Measurements from ENCODE around the gene TRIP10.

DNA sequence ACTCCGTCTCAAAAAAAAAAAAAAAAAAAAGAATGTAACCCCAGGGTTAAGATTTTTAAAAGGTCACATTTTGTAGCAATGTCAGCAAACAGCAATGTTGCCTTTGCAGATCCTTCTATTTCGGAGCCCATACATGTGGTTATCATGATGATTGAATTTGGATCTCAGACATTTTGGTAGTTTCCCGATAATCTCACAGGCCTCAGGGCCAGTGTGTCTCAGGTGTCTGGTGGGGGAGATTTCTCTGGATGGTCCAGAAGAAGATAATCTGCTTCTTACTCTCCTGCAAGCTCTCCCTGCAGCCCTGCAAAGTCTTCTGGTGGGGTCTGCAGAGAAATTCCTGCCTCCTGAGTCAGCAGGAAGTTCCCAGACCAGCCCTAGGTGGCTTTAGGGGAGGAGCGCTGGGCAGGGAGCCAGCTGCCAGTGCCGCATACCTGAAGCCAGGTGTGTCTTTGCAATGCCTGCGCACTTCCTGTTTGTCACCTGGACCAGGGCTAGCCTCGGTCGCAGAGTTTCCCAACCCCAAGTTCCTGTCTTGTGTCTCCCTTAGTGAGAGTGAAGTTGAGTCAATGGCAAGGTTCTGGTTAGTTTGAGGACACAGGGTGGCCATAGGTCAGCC lies 26.4 kb downstream of the TRIP10 start:
- TF ChIP-seq ZSCAN29 (IDR thresholded peaks at IDR 0.05): no peak
- TF ChIP-seq MAX (IDR thresholded peaks at IDR 0.05; ENCODE audit: low read depth, low read length): no peak
- TF ChIP-seq, protein P1, sequence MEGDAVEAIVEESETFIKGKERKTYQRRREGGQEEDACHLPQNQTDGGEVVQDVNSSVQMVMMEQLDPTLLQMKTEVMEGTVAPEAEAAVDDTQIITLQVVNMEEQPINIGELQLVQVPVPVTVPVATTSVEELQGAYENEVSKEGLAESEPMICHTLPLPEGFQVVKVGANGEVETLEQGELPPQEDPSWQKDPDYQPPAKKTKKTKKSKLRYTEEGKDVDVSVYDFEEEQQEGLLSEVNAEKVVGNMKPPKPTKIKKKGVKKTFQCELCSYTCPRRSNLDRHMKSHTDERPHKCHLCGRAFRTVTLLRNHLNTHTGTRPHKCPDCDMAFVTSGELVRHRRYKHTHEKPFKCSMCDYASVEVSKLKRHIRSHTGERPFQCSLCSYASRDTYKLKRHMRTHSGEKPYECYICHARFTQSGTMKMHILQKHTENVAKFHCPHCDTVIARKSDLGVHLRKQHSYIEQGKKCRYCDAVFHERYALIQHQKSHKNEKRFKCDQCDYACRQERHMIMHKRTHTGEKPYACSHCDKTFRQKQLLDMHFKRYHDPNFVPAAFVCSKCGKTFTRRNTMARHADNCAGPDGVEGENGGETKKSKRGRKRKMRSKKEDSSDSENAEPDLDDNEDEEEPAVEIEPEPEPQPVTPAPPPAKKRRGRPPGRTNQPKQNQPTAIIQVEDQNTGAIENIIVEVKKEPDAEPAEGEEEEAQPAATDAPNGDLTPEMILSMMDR (IDR thresholded peaks at IDR 0.05 in 2 of 3, conservative IDR thresholded peaks at IDR 0.05 in 1 of 3; ENCODE audit: control insufficient read depth in 2 of 3, extremely low read depth in 1 of 3, insufficient read depth in 1 of 3, low read depth in 3 of 3, low read length in 3 of 3): no peak
- no peak for TF ChIP-seq POLR2AphosphoS5 (IDR thresholded peaks at IDR 0.05; ENCODE audit: low read length)
- TF ChIP-seq ZNF274 (IDR thresholded peaks at IDR 0.05; ENCODE audit: insufficient read depth, insufficient read length): no peak
- no peak for TF ChIP-seq ATF3 (IDR thresholded peaks at IDR 0.05; ENCODE audit: borderline replicate concordance, extremely low read depth, low read depth, low read length)
- no peak for TF ChIP-seq ZNF622 (IDR thresholded peaks at IDR 0.05)
- TF ChIP-seq SP1 (IDR thresholded peaks at IDR 0.05; ENCODE audit: low read depth, low read length): no peak
- no peak for TF ChIP-seq SREBF1 (IDR thresholded peaks at IDR 0.05; ENCODE audit: low read length)
- TF ChIP-seq KDM1A (IDR thresholded peaks at IDR 0.05; ENCODE audit: borderline replicate concordance): no peak
- TF ChIP-seq, protein P2, sequence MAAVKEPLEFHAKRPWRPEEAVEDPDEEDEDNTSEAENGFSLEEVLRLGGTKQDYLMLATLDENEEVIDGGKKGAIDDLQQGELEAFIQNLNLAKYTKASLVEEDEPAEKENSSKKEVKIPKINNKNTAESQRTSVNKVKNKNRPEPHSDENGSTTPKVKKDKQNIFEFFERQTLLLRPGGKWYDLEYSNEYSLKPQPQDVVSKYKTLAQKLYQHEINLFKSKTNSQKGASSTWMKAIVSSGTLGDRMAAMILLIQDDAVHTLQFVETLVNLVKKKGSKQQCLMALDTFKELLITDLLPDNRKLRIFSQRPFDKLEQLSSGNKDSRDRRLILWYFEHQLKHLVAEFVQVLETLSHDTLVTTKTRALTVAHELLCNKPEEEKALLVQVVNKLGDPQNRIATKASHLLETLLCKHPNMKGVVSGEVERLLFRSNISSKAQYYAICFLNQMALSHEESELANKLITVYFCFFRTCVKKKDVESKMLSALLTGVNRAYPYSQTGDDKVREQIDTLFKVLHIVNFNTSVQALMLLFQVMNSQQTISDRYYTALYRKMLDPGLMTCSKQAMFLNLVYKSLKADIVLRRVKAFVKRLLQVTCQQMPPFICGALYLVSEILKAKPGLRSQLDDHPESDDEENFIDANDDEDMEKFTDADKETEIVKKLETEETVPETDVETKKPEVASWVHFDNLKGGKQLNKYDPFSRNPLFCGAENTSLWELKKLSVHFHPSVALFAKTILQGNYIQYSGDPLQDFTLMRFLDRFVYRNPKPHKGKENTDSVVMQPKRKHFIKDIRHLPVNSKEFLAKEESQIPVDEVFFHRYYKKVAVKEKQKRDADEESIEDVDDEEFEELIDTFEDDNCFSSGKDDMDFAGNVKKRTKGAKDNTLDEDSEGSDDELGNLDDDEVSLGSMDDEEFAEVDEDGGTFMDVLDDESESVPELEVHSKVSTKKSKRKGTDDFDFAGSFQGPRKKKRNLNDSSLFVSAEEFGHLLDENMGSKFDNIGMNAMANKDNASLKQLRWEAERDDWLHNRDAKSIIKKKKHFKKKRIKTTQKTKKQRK (IDR thresholded peaks at IDR 0.05; ENCODE audit: low read depth, low read length): no peak
- TF ChIP-seq, protein P3, sequence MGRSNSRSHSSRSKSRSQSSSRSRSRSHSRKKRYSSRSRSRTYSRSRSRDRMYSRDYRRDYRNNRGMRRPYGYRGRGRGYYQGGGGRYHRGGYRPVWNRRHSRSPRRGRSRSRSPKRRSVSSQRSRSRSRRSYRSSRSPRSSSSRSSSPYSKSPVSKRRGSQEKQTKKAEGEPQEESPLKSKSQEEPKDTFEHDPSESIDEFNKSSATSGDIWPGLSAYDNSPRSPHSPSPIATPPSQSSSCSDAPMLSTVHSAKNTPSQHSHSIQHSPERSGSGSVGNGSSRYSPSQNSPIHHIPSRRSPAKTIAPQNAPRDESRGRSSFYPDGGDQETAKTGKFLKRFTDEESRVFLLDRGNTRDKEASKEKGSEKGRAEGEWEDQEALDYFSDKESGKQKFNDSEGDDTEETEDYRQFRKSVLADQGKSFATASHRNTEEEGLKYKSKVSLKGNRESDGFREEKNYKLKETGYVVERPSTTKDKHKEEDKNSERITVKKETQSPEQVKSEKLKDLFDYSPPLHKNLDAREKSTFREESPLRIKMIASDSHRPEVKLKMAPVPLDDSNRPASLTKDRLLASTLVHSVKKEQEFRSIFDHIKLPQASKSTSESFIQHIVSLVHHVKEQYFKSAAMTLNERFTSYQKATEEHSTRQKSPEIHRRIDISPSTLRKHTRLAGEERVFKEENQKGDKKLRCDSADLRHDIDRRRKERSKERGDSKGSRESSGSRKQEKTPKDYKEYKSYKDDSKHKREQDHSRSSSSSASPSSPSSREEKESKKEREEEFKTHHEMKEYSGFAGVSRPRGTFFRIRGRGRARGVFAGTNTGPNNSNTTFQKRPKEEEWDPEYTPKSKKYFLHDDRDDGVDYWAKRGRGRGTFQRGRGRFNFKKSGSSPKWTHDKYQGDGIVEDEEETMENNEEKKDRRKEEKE (IDR thresholded peaks at IDR 0.05): no peak
- no peak for TF ChIP-seq EZH2 (IDR thresholded peaks at IDR 0.05; ENCODE audit: borderline replicate concordance, control insufficient read depth, low read depth, low read length)
- TF ChIP-seq CBFB (IDR thresholded peaks at IDR 0.05; ENCODE audit: low read depth): no peak

Data from GM12878 (cell line).